H4 (cell line): ENCODE measurements around the gene PYCARD. TPM values are rescaled to one million over a fixed set of nuclear protein-coding genes. Genes with fewer than 3 reads are reported as not detected.

Source experiments
- DNase-seq: peaks from one replicate; pipeline ENCODE4 v3.0.0-alpha.2; 2015; ENCODE audit warnings: low spot score
- total RNA-seq: library from RNA; depleted of rRNA; stranded (reverse); fragments of >200 nt; shearing (Covaris generic); gene quantifications from 2 replicates; pipeline ENCODE4 v1.2.3, GENCODE V29; 2014; rRNA removed

PYCARD gene
- total RNA-seq, 1 experiment from 2014 or later = not detected

GRCh38 chr16:31167315-31167714 lies 35.2 kb downstream of the PYCARD start:
- DNase-seq = no peak

- no peak for DNase-seq
Measured at GRCh38 chr16:31157136-31157535, 45.4 kb downstream of the PYCARD start.

Other genes starting within 250 kb of the PYCARD start
- 1.4 and 1.7 TPM in 2 replicates for gene SETD1A, start 245.0 kb downstream of the PYCARD start, total RNA-seq
- 0.68 and 1.0 TPM in 2 replicates for gene HSD3B7, start 217.6 kb downstream of the PYCARD start, total RNA-seq
- gene STX1B, start 192.1 kb downstream of the PYCARD start, total RNA-seq = 0.04 TPM in 1 of 2 replicates, not detected in the other
- gene STX4, start 169.2 kb downstream of the PYCARD start, total RNA-seq = 10.5 and 15.7 TPM in 2 replicates
- 5.6 and 7.0 TPM in 2 replicates for gene ZNF668, start 128.5 kb downstream of the PYCARD start, total RNA-seq
- 6.4 and 6.9 TPM in 2 replicates for gene ZNF646, start 128.3 kb downstream of the PYCARD start, total RNA-seq
- gene PRSS53, start 113.8 kb downstream of the PYCARD start, total RNA-seq = 0.14 and 0.31 TPM in 2 replicates
- gene VKORC1, start 108.0 kb downstream of the PYCARD start, total RNA-seq = 75.1 and 81.7 TPM in 2 replicates
- 32.7 and 38.6 TPM in 2 replicates for gene BCKDK, start 94.4 kb downstream of the PYCARD start, total RNA-seq
- gene KAT8, start 85.1 kb downstream of the PYCARD start, total RNA-seq = 37.9 and 40.8 TPM in 2 replicates
- 0.04 TPM in 1 of 2 replicates, not detected in the other for gene PRSS8, start 67.0 kb downstream of the PYCARD start, total RNA-seq
- 0.12 TPM in 1 of 2 replicates, not detected in the other for gene PRSS36, start 52.7 kb downstream of the PYCARD start, total RNA-seq
- 21.5 and 25.8 TPM in 2 replicates for gene FUS, start 22.6 kb downstream of the PYCARD start, total RNA-seq
- gene TRIM72, start 11.4 kb upstream of the PYCARD start, total RNA-seq = not detected in 2 replicates
- not detected in 2 replicates for gene PYDC1, start 14.4 kb upstream of the PYCARD start, total RNA-seq
- gene ITGAM, start 57.2 kb upstream of the PYCARD start, total RNA-seq = 0.02 TPM in 2 replicates
- 1.8 and 4.4 TPM in 2 replicates for gene ITGAX, start 152.4 kb upstream of the PYCARD start, total RNA-seq
- gene ITGAD, start 190.6 kb upstream of the PYCARD start, total RNA-seq = not detected in 2 replicates
- not detected in 2 replicates for gene COX6A2, start 225.6 kb upstream of the PYCARD start, total RNA-seq
- 0.08 TPM in 1 of 2 replicates, not detected in the other for gene ZNF843, start 240.0 kb upstream of the PYCARD start, total RNA-seq